Ovary (tissue), 3 donors: ENCODE measurements around the gene NRXN3.

Source experiments
- POLR2A ChIP-seq: fragments of 450-650 bp; IDR thresholded peaks from one replicate; pipeline ENCODE4 v1.6.1; 2017; ENCODE audit warnings: antibody characterized with exemption, mild to moderate bottlenecking, moderate library complexity
- TF ChIP-seq, protein P1 (sequence below), 3 donors: fragments of 450-650 bp in 2 of 3; fragments of 200-600 bp in 1 of 3; IDR thresholded peaks; one replicate each; pipeline versions ENCODE4 v1.5.1 to v1.8.0; 2016 to 2022; ENCODE audit warnings: antibody characterized with exemption in 3 of 3, mild to moderate bottlenecking in 1 of 3
- donor health status: DM: no; HTN: no; CAD: no.

DNA sequence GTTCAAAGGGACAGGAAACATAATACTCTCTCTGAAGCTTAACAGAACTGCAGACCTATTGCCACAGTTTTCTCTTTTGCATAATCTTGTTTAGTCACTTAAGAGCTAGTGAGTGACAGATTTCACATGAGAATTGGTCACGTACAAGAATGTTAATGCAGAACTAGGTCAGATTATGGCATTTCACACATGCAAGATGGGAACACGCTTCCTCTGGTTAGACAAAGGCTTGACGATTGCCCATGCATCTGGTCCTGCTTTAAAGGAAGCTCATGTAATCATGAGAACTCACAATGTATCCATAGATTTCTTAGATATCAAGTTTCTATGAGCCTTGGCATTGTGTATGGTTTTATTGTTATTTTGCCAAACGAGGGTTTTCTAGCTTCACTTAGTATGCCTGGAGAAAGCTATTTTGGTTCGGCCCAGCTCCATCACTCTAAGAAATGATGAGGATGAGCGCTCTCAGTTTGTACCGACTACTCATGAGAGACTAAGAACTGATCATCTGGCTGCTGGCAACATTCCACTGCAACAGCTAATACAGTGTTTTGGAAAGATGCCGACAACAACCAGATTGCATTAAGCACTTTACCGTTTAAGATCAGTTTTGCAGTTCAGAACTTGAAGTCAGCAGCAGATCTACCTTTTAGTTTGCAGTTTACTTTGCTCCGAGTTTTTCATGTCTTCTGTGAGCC is 1661.2 kb downstream of the NRXN3 start:
- TF ChIP-seq, protein P1, sequence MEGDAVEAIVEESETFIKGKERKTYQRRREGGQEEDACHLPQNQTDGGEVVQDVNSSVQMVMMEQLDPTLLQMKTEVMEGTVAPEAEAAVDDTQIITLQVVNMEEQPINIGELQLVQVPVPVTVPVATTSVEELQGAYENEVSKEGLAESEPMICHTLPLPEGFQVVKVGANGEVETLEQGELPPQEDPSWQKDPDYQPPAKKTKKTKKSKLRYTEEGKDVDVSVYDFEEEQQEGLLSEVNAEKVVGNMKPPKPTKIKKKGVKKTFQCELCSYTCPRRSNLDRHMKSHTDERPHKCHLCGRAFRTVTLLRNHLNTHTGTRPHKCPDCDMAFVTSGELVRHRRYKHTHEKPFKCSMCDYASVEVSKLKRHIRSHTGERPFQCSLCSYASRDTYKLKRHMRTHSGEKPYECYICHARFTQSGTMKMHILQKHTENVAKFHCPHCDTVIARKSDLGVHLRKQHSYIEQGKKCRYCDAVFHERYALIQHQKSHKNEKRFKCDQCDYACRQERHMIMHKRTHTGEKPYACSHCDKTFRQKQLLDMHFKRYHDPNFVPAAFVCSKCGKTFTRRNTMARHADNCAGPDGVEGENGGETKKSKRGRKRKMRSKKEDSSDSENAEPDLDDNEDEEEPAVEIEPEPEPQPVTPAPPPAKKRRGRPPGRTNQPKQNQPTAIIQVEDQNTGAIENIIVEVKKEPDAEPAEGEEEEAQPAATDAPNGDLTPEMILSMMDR (IDR thresholded peaks at IDR 0.05), result no peak
- no peak for TF ChIP-seq POLR2A
